Retinal pigment epithelial cell (primary cell): ENCODE measurements around the gene SHKBP1.

ENCODE experiments used
- DNase-seq: peaks from one replicate; pipeline ENCODE4 v3.0.0-alpha.2; 2010; ENCODE audit warnings: low read depth
- H3K4me3 ChIP-seq: 2 replicates; pipeline ENCODE4 v1.5.1; 2011; ENCODE audit warnings: mild to moderate bottlenecking, low read length, control low read depth, moderate library complexity
- TF ChIP-seq, protein P1 (sequence below): conservative IDR thresholded peaks from 2 replicates; pipeline ENCODE4 v1.5.1; 2011; ENCODE audit warnings: low read depth, low read length, control low read depth, inconsistent platforms

Gene SHKBP1

DNA sequence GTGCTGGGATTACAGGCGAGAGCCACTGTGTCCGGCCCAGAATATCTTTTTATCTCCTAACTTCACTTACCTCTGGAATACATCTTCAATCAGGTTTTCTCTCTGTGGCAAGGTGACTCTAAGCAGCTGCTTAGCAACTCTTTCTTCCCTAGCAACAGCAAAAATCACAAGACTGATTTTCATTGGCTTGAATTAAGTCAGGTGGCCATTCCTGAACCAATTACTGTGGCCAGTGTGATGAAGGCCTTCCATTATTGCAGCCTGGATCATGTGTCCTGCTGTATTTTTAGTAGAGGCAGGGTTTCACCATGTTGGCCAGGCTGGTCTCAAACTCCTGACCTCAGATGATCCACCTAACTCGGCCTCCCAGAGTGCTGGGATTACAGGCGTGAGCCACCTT, 15.5 kb downstream of the SHKBP1 start:
- TF ChIP-seq, protein P1, sequence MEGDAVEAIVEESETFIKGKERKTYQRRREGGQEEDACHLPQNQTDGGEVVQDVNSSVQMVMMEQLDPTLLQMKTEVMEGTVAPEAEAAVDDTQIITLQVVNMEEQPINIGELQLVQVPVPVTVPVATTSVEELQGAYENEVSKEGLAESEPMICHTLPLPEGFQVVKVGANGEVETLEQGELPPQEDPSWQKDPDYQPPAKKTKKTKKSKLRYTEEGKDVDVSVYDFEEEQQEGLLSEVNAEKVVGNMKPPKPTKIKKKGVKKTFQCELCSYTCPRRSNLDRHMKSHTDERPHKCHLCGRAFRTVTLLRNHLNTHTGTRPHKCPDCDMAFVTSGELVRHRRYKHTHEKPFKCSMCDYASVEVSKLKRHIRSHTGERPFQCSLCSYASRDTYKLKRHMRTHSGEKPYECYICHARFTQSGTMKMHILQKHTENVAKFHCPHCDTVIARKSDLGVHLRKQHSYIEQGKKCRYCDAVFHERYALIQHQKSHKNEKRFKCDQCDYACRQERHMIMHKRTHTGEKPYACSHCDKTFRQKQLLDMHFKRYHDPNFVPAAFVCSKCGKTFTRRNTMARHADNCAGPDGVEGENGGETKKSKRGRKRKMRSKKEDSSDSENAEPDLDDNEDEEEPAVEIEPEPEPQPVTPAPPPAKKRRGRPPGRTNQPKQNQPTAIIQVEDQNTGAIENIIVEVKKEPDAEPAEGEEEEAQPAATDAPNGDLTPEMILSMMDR, result no peak
- no peak overlapping the region for H3K4me3 ChIP-seq
- DNase-seq, result no peak

DNA sequence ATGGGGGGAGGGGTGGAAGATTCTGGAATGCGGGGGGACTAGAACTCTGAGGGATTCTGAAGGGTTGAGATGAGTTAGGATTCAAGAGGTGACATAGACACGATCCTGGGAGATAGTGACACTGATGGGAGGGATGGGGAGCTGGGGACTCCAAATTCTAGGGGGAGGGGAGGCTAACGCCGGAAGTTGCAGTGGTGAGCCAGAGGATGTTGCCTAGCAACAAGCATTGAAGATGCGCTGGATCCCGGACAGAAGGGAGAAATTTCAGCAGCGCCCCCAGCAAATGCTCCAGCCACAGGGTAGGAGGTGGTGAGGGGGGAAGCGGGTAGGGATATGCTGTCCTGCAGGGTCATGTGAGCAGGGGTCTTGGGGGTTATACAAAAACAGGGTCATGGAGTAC, 17.6 kb downstream of the SHKBP1 start:
- TF ChIP-seq, protein P1, result no peak
- no peak for DNase-seq
- no peak overlapping the region for H3K4me3 ChIP-seq

- peak overlapping the region; percentile 20 for H3K4me3 ChIP-seq
- TF ChIP-seq, protein P1, result peak; percentile 13
- DNase-seq, result no peak
These were observed 18.0 kb downstream of the SHKBP1 start for GRCh38 chr19:40594657-40595091.

- TF ChIP-seq, protein P1, result no peak
- H3K4me3 ChIP-seq, result peak overlapping the region; percentile 15
- no peak for DNase-seq
These were observed 20.1 kb downstream of the SHKBP1 start for GRCh38 chr19:40596608-40597328.

- TF ChIP-seq, protein P1, result no peak
- no peak for DNase-seq
- peak overlapping the region; percentile 31 for H3K4me3 ChIP-seq
These were observed 20.7 kb downstream of the SHKBP1 start for GRCh38 chr19:40597329-40597838.

DNA sequence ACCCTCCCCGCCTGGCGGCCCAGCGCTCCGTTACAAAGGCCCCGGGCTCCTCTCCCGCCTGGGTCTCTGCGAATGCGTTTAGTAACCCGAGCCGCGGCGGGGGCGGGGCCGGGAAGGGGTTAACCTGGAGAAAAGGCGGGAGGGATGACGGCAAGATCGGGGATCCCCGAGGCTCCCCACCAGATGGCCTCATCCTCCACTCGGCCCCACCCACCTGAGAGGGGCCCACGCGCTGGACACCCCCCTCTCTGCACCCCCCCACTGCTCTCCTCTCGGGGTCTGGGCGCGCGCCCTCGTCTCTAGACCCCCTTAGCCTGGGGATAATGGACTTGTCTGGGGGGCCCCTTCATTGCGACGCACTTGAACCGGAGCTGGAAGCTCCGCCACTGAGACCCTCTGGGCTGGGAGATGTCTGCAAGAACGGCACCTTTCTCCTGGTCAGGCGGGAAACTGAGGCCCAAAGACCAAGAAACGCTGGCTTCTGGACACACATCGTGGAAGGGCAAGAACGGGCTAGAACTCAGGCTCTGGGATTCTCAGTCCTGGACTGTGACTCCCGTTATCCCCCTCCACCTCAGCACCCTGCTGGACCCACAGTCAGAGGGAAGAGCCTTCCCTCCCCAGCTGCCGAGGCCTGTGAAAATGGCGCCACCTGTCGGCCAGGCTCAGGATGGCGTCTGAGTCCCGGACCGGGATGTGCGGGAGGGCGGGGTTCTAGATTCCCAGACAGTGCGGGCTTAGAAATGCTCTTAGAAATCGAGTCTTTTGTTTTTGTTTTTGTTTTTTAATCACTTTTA, 21.6 kb downstream of the SHKBP1 start:
- H3K4me3 ChIP-seq, result peak overlapping the region; percentile 52
- DNase-seq, result no peak
- TF ChIP-seq, protein P1, result peak; percentile 97
